HAP-1 (cell line): ENCODE results near the gene CFHR1.
"Not testable (repeated sequence)": the region's sequence is repeated elsewhere in the genome, so short reads cannot be mapped to it uniquely, and the experiment has no call there.

Source experiments
- DNase-seq, 2 experiments: peaks; one replicate each; pipeline ENCODE4 v3.0.0-alpha.2; 2016 to 2020; ENCODE audit warnings: low spot score in 2 of 2
- H3K27me3 ChIP-seq: fragments of 250-450 bp; sonication (Bioruptor Pico); 2 replicates; pipeline ENCODE4 v1.5.1; 2020; ENCODE audit warnings: low read depth, mild to moderate bottlenecking, moderate library complexity
- H3K36me3 ChIP-seq: fragments of 250-450 bp; sonication (Bioruptor Pico); replicated peaks from 2 replicates; pipeline ENCODE4 v1.5.1; 2020; ENCODE audit warnings: mild to moderate bottlenecking
- H3K4me1 ChIP-seq: fragments of 250-450 bp; sonication (Bioruptor Pico); 2 replicates; pipeline ENCODE4 v1.5.1; 2020; ENCODE audit warnings: mild to moderate bottlenecking
- H3K4me3 ChIP-seq: fragments of 250-450 bp; sonication (Bioruptor Pico); 2 replicates; pipeline ENCODE4 v1.5.1; 2020; ENCODE audit warnings: mild to moderate bottlenecking, moderate library complexity
- H3K9me3 ChIP-seq: fragments of 250-450 bp; sonication (Bioruptor Pico); 2 replicates; pipeline ENCODE4 v1.5.1; 2020; ENCODE audit warnings: mild to moderate bottlenecking, moderate library complexity
- in situ Hi-C: fragments of 300-500 bp; cut with MboI; formaldehyde crosslinking; loops from 3 replicates; pipeline ENCODE4 v1.14.3; 2020; ENCODE audit warnings: low sequenced_read_pairs, inconsistent platforms, mixed read lengths

Gene CFHR1

DNA sequence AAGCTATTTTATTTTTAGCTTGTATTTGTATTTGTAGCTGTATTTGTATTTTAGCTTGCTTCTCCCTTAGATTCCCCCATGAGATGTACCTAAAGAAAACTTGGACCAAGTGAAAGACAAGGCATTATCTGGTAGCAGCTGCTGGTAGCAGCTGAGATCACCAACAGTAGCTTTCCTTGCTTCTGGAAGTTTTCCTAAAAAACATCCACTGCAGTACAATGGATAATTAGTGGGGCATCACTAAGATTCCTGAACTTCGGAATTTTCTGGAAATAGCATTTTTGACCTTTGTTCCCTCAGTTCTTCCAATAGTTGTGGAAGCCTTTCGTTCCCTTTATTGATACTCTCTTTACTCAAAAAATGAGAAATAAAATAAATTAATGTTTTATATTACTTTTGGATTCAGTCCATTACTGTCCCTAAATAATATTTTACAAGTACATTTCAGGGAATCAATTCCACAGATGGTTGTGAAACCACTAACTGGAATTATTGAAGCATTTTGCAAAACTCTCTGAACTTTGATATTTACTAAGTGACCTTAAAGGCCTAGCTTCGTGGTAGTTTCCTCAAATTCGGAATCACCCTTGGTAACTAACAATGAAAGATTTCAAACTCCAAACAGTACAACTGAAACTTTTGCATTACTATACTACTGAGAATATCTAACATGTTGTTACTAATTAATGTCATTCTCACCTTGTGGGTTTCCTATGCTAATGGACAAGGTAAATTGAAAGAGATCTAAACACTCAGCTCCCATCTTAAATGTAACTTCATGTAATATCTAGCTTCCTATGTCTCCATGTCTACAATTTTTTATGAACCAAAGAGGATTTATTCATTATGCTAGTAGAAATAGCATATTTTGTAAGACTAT lies 30.3 kb downstream of the CFHR1 start:
- H3K4me3 ChIP-seq, in situ Hi-C loops, H3K36me3 ChIP-seq, DNase-seq, H3K9me3 ChIP-seq, H3K4me1 ChIP-seq, H3K27me3 ChIP-seq: not testable (repeated sequence)

DNA sequence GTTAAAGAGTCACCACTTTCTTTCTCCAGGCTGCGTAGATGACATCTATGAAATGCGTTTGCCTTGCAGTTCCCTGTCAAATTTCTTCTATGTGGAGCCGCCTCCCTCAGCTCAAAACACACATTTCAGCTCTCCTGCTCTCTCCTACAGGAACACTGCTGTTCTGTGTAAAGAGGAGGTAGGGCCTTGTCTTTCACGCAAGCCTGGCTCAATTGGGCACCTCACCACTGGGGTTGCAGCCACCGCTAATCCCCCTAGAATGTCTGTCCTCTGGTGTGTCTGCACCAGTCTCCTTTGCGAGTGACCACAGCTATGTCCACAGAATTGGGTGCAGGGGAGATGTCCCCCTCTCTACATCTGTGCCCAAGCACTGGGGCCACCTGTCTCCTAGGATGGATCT lies 36.5 kb downstream of the CFHR1 start:
- Histone ChIP-seq H3K4me1 (no peaks in the 10 kb centered on the region), H3K4me3 (no peak overlapping the region), H3K36me3 (no peaks in the 10 kb centered on the region), H3K27me3 (no peaks in the 10 kb centered on the region), H3K9me3 (no peaks in the 10 kb centered on the region)
- DNase-seq = no peak
- in situ Hi-C loops = no loop called here

DNA sequence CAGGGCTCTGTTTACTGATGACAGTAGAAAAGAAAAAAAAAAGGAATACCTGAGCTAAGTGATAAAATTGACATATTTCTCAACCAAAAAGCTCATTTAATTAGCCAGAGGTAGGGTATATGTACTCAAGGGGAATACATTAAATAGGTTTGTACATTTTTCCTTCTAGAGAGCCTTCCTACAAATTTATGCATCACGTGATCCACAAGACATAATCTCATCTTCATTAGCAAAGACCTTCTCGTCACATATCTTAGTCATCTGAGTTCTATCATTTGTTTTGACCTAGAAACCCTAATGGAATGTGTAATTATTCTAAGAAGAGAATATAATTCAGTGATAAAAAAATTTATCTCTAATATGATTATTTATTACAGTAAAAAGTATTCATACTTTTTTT lies 37.7 kb downstream of the CFHR1 start:
- no peaks in the 10 kb centered on the region for H3K9me3 ChIP-seq
- in situ Hi-C loops = no loop called here

DNA sequence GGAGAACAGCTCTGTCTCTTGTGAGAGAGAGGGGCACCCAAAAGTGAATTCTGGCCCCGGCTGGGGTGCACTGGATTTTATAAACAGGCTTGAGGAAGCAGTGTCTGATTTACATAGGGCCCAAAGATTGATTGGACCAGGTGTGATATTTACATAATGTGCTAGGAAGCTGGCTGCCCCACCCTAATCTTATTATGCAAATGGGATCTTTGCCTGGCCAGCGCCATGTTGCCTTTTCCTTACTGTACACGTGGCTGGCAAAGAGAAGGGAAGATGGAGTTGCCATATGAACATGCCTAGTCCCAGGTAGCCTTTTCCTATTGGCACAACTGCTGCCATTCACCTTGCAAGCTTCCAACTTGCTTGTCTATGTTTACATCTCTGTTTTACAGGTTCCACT lies 39.3 kb downstream of the CFHR1 start:
- Histone ChIP-seq H3K4me3 (no peak overlapping the region), H3K36me3 (no peaks in the 10 kb centered on the region)

More for the DNA sequence above, 37.7 kb downstream of the CFHR1 start:
- no peak for DNase-seq
- Histone ChIP-seq H3K36me3 (no peaks in the 10 kb centered on the region), H3K4me3 (no peak overlapping the region), H3K27me3 (no peaks in the 10 kb centered on the region), H3K4me1 (no peaks in the 10 kb centered on the region)

DNA sequence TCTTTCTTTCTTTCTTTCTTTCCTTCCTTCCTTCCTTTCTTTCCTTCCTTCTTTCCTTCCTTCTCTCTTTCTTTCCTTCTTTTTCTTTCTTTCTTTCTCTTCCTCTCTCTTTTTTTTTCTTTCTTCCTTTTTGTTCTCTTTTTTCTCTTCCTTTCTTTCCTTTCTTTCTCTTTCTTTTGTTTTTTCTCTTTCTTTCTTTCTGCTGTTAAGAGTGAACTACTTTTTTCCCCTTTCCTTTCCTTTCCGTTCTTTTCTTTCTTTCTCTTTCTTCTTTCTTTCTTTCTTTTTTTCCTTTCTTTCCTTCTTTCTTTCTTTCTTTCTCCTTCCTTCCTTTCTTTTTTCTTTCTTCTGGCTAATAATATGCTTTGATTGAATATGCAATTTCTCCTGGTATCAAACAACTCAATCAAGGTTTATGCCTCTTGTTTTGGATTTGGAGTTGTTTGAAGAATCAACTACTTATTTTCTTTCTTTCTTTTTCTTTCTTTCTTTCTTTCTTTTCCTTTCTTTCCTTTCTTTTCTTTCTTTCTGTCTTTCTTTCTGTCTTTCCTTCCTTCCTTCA lies 40.9 kb downstream of the CFHR1 start:
- no peaks in the 10 kb centered on the region for H3K27me3 ChIP-seq
- in situ Hi-C loops = no loop called here

More for the DNA sequence above, 39.3 kb downstream of the CFHR1 start:
- no peaks in the 10 kb centered on the region for H3K9me3 ChIP-seq
- no peak for DNase-seq
- no peaks in the 10 kb centered on the region for H3K27me3 ChIP-seq
- H3K4me1 ChIP-seq = no peaks in the 10 kb centered on the region
- in situ Hi-C loops = no loop called here

DNA sequence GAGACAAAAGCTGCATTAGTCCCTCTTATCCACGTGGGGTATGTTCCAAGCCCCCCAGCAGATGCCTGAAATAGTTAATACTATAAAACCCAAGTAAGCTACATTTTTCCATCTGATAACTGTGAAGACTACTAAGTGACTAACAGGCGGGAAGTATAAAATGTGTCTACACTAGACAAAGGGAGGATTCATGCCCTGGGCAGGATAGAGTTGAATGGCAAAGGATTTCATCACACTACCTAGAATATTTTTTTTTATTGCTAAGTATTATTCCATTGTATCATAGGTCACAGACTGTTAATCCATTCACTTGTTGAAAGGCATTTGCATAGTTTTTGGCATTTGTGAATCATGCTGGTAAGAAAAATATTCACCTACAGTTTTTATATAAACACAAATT lies 41.9 kb downstream of the CFHR1 start:
- DNase-seq = no peak
- Histone ChIP-seq H3K27me3 (no peaks in the 10 kb centered on the region), H3K9me3 (no peaks in the 10 kb centered on the region), H3K4me1 (no peaks in the 10 kb centered on the region), H3K36me3 (no peaks in the 10 kb centered on the region), H3K4me3 (no peak overlapping the region)
- in situ Hi-C loops = no loop called here

More for the DNA sequence above, 40.9 kb downstream of the CFHR1 start:
- Histone ChIP-seq H3K4me1 (no peaks in the 10 kb centered on the region), H3K4me3 (no peak overlapping the region), H3K9me3 (no peaks in the 10 kb centered on the region), H3K36me3 (no peaks in the 10 kb centered on the region)
- DNase-seq = no peak

DNA sequence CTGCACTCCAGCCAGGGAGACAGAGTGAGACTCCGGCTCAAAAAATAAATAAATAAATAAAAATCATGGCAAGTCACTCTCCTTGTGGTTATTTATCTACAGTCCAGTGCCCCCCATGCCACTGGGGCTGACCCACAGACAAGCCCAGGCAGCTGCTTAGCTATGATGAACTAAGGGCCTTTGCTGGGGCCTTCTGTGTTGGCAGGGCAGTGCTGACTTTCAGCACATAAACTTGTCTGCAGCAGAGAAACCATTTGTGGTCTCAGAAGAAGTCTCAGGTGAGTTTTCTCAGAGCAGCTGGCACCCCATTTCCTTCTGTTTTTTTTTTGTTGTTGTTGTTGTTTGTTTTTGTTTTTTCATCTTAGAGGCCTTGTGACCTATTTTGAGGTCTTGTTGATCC lies 47.4 kb downstream of the CFHR1 start:
- DNase-seq = no peak
- in situ Hi-C loops = no loop called here
- H3K27me3 ChIP-seq = no peaks in the 10 kb centered on the region

DNA sequence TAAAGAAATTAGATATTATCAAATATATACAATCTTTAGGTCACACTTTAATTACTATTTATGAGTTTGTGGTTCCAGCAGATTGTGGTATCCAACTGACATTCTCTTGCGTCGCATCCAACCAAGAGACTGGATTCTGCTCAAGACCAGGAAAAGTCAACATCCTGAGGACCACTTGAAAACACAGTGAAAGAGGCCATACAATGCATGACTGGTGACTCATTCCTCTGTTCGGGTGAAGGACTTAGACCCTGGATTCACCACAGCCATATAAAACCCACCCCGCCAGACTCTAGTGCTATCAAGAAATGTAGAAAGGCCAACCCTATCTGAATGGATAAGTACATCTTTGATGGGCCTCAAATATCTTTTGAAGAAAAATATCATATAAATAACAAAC lies 53.9 kb downstream of the CFHR1 start:
- Histone ChIP-seq H3K27me3 (no peaks in the 10 kb centered on the region), H3K9me3 (no peaks in the 10 kb centered on the region), H3K36me3 (no peaks in the 10 kb centered on the region), H3K4me3 (no peak overlapping the region), H3K4me1 (no peaks in the 10 kb centered on the region)
- no peak for DNase-seq
- in situ Hi-C loops = no loop called here

More for the DNA sequence above, 47.4 kb downstream of the CFHR1 start:
- Histone ChIP-seq H3K4me3 (no peak overlapping the region), H3K36me3 (no peaks in the 10 kb centered on the region), H3K9me3 (no peaks in the 10 kb centered on the region), H3K4me1 (no peaks in the 10 kb centered on the region)

DNA sequence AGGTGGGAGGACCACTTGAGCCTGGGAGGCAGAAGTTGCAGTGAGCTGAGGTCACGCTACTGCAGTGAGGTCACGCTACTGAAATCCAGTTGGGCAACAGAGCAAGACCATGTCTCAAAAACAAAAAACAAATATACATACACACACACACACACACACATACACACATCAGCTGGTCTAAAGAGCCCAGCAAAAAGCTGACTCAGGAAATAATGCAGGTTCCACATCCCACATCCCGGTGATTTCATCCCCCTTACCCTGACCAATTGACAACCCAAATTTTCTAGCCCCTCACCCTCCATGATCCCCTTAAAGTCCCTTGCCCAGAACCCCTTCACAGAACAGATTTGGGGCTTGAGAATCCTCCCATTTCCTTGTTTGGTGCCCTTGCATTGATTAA lies 56.4 kb downstream of the CFHR1 start:
- in situ Hi-C loops = no loop called here
- Histone ChIP-seq H3K4me3 (no peak overlapping the region), H3K36me3 (no peaks in the 10 kb centered on the region), H3K9me3 (no peaks in the 10 kb centered on the region), H3K4me1 (no peaks in the 10 kb centered on the region), H3K27me3 (no peaks in the 10 kb centered on the region)
- DNase-seq = no peak

DNA sequence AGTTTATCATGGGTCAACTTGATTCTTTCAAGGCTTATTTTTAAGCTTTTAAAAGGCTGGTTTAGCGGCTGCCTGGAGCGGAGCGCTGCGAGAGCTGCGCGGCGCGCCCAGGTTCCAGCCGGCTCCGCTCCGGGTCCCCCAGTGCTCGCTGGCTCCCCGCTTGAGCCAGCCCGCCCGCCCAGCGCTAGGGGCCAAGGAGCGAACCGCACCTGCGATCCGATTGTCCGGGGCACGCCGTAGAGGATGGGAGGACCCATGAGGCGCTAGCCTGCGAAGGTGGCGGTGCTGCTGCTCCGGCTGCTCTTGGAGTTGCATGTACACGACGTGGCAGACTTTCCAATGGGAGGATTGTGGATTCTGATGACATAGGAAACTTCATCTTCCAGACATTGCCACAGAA lies 58.4 kb downstream of the CFHR1 start:
- no peaks in the 10 kb centered on the region for H3K36me3 ChIP-seq
- DNase-seq = no peak

More for the DNA sequence above, 58.4 kb downstream of the CFHR1 start:
- H3K4me3 ChIP-seq = no peak overlapping the region
- H3K9me3 ChIP-seq = no peaks in the 10 kb centered on the region
- no peaks in the 10 kb centered on the region for H3K27me3 ChIP-seq
- in situ Hi-C loops = no loop called here
- H3K4me1 ChIP-seq = no peaks in the 10 kb centered on the region
